OCI-LY7 (cell line): Measurements from ENCODE around the gene GRM4. TPM values are rescaled to one million over a fixed set of nuclear protein-coding genes. Genes with fewer than 3 reads are reported as not detected.

Experiments
- BruUV-seq: library from RNA; stranded (reverse); fragments of 400-500 nt; replicated peaks from 2 replicates; lab custom pipeline; 2021; lab: Mats Ljungman, UMichigan
- CTCF ChIA-PET: fragments of 300-600 bp; sonication (Branson Sonifier 250); formaldehyde crosslinking; loops from one replicate; lab custom pipeline; 2022; ENCODE audit warnings: antibody characterized with exemption; ENCODE audit not compliant: unreplicated experiment; lab: Charles Lee
- POLR2A ChIA-PET: fragments of 300-600 bp; sonication (Branson Sonifier 250); formaldehyde crosslinking; loops from one replicate; lab custom pipeline; 2022; ENCODE audit warnings: antibody characterized with exemption; lab: Charles Lee
- DNase-seq: peaks from one replicate; pipeline ENCODE4 v3.0.0-alpha.2; 2015; ENCODE audit warnings: low spot score
- H2AFZ ChIP-seq: fragments of 200-600 bp; sonication (generic), shearing (Covaris generic); 2 replicates; pipeline ENCODE4 v1.6.1; 2014; ENCODE audit warnings: mild to moderate bottlenecking, antibody characterized with exemption, low read length, moderate library complexity
- H3K27ac ChIP-seq: fragments of 200-600 bp; sonication (generic); 2 replicates; pipeline ENCODE4 v1.5.1; 2014; ENCODE audit warnings: mixed run types, low read depth, mild to moderate bottlenecking, moderate library complexity, low read length, inconsistent platforms; ENCODE audit not compliant: poor library complexity, severe bottlenecking
- H3K36me3 ChIP-seq: fragments of 200-600 bp; sonication (generic); 2 replicates; pipeline ENCODE4 v1.6.1; 2014; ENCODE audit warnings: mild to moderate bottlenecking, antibody characterized with exemption, low read length, moderate library complexity, mixed read lengths; ENCODE audit not compliant: insufficient read depth
- H3K4me1 ChIP-seq: fragments of 200-600 bp; sonication (generic); 2 replicates; pipeline ENCODE4 v1.5.1; 2014; ENCODE audit warnings: mild to moderate bottlenecking, low read length; ENCODE audit not compliant: insufficient read depth, poor library complexity, severe bottlenecking
- H3K4me2 ChIP-seq: fragments of 200-600 bp; sonication (generic); 2 replicates; pipeline ENCODE4 v1.6.1; 2014; ENCODE audit warnings: mild to moderate bottlenecking, low read length
- H3K4me3 ChIP-seq: fragments of 200-600 bp; sonication (generic); 2 replicates; pipeline ENCODE4 v1.5.1; 2014; ENCODE audit warnings: mild to moderate bottlenecking, low read depth, low read length; ENCODE audit not compliant: poor library complexity, severe bottlenecking
- H3K79me2 ChIP-seq: fragments of 200-600 bp; sonication (generic); 2 replicates; pipeline ENCODE4 v1.6.1; 2016; ENCODE audit warnings: low read depth, mild to moderate bottlenecking, low read length, moderate library complexity, mixed read lengths; ENCODE audit not compliant: insufficient read depth
- H3K9me2 ChIP-seq: fragments of 200-600 bp; sonication (generic); 2 replicates; pipeline ENCODE4 v1.6.1; 2016; ENCODE audit warnings: mild to moderate bottlenecking, low read length, mixed read lengths; ENCODE audit not compliant: insufficient read depth
- H3K9me3 ChIP-seq: fragments of 200-600 bp; sonication (generic); 2 replicates; pipeline ENCODE4 v1.6.1; 2014; ENCODE audit warnings: mild to moderate bottlenecking, mixed run types, low read length, mixed read lengths
- H4K20me1 ChIP-seq: fragments of 200-600 bp; sonication (generic); 2 replicates; pipeline ENCODE4 v1.6.1; 2014; ENCODE audit warnings: mild to moderate bottlenecking, antibody characterized with exemption, low read length, moderate library complexity, mixed read lengths; ENCODE audit not compliant: insufficient read depth
- EZH2phosphoT487 ChIP-seq: fragments of 200-600 bp; sonication (generic); IDR thresholded peaks from 2 replicates; pipeline ENCODE4 v1.6.1; 2018; ENCODE audit warnings: low read depth, borderline replicate concordance, mild to moderate bottlenecking, mixed run types, antibody characterized with exemption, low read length, moderate library complexity, mixed read lengths
- intact Hi-C: fragments of 100-400 bp; cut with micrococcal nuclease; formaldehyde crosslinking; loops from one replicate; pipeline ENCODE4 v1.10.0; 2022; ENCODE audit not compliant: unreplicated experiment
- total RNA-seq, 2 experiments: library from RNA; depleted of rRNA in 1 of 2; stranded (reverse); fragments of >200 nt in 1 of 2; shearing (Covaris generic) in 1 of 2; gene quantifications; 2 replicates each; pipeline ENCODE4 v1.2.3, GENCODE V29; 2014 to 2022
- TF ChIP-seq, protein P1 (sequence below): fragments of 200-600 bp; sonication (generic); conservative IDR thresholded peaks from 2 replicates; pipeline ENCODE4 v1.5.1; 2014; ENCODE audit warnings: mild to moderate bottlenecking, antibody characterized with exemption, low read length, moderate library complexity, mixed read lengths

GRM4 gene
- total RNA-seq, 2 experiments from 2014 or later = 0.73 to 1.3 TPM

DNA sequence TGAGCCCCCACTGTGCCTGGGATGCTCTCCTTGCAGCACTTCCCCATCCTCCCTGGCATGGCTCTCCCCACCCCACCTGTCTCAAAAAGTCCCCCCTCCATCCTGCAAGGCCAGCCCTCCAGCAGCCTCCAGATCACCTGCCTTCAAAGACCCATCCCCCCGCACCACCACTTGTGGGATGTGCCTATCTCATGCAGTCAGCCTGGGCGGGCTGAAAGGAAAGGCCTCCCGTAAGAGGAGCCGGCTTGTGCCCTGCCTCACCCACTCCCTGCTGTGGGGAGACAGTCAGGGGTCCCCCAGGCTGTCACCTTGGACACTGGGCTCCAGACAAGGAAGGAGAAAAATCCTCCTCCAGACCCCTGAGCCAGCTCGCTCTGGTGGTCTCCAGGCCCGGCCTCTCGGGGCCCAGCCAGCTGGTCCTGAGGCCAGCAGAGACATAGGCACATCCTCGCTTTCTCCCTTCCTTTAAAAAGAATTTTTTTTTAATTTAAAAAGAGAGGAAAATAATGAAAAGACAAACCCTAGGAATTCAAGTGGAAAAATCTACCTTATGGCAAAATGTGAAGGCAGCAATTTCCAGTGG is 77.3 kb downstream of the GRM4 start:
- no TSS peak for BruUV-seq
- CTCF ChIA-PET = interaction anchor here (0.6 kb wide), 1 partner anchor 324 kb away, joined by 4 read pairs; no protein-coding TSS in a partner anchor

DNA sequence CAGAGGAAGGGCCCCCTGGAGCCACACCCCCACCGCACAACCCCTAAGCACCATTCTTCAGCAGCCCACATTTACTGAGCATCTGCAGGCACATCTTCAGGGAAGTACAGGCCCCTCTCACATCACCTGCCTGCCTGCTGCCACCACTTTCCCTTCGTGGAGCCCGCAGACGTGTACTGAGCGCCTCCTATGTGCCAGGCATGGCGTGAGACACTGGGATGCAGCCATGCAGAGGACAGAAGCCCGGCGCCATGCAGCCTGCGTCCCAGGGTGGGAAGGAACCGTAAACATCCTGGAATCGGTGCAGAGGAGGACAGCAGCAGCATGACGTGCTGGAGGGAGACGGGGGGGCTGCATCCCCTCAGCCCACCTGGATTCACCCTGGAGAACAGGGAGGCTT is 78.1 kb downstream of the GRM4 start:
- Histone ChIP-seq H3K4me1 (no peaks in the 10 kb centered on the region), H2AFZ (no peak overlapping the region), H4K20me1 (no peaks in the 10 kb centered on the region), H3K4me3 (no peak overlapping the region), H3K9me3 (peaks cover 12% of the 10 kb centered on the region; the same call in 1 of the 2 replicates), H3K4me2 (no peak overlapping the region), H3K9me2 (no peaks in the 10 kb centered on the region), H3K36me3 (no peaks in the 10 kb centered on the region), H3K79me2 (no peaks in the 10 kb centered on the region), H3K27ac (no peak overlapping the region)
- ChIA-PET CTCF (no interaction called here), POLR2A (no interaction called here)
- TF ChIP-seq, protein P1, sequence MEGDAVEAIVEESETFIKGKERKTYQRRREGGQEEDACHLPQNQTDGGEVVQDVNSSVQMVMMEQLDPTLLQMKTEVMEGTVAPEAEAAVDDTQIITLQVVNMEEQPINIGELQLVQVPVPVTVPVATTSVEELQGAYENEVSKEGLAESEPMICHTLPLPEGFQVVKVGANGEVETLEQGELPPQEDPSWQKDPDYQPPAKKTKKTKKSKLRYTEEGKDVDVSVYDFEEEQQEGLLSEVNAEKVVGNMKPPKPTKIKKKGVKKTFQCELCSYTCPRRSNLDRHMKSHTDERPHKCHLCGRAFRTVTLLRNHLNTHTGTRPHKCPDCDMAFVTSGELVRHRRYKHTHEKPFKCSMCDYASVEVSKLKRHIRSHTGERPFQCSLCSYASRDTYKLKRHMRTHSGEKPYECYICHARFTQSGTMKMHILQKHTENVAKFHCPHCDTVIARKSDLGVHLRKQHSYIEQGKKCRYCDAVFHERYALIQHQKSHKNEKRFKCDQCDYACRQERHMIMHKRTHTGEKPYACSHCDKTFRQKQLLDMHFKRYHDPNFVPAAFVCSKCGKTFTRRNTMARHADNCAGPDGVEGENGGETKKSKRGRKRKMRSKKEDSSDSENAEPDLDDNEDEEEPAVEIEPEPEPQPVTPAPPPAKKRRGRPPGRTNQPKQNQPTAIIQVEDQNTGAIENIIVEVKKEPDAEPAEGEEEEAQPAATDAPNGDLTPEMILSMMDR = peak; percentile 42; the same call in 1 of the 2 replicates
- no peak for TF ChIP-seq EZH2phosphoT487
- peak; percentile 29 for DNase-seq
- intact Hi-C loops = no loop called here
- no TSS peak for BruUV-seq

More for the DNA sequence above, 77.3 kb downstream of the GRM4 start:
- no peak for TF ChIP-seq EZH2phosphoT487
- TF ChIP-seq, protein P1 = no peak
- Histone ChIP-seq H3K9me2 (no peaks in the 10 kb centered on the region), H3K4me3 (no peak overlapping the region), H3K4me2 (no peak overlapping the region), H4K20me1 (no peaks in the 10 kb centered on the region), H2AFZ (no peak overlapping the region), H3K9me3 (peaks cover 14% of the 10 kb centered on the region; the same call in 1 of the 2 replicates), H3K79me2 (no peaks in the 10 kb centered on the region), H3K27ac (no peak overlapping the region), H3K4me1 (no peaks in the 10 kb centered on the region), H3K36me3 (no peaks in the 10 kb centered on the region)
- intact Hi-C loops = no loop called here
- POLR2A ChIA-PET = no interaction called here
- DNase-seq = no peak
